Activated naive CD4-positive, alpha-beta T cell treated with anti-CD3 and anti-CD28 coated beads, Interleukin-2, amount 10 ng/mL, durations not matched to agents 7 days and 5 days (primary cell): ENCODE data around the gene TENM4.

Experiments used
- CTCF ChIA-PET: fragments of 350-600 bp; sonication (Branson Sonifier 250); formaldehyde crosslinking; loops from one replicate; lab custom pipeline; 2021; ENCODE audit warnings: antibody characterized with exemption; lab: Charles Lee
- DNase-seq: peaks from one replicate; pipeline ENCODE4 v3.0.0-alpha.2; 2020
- H3K27ac Mint-ChIP-seq: one replicate; pipeline ENCODE4 v1.8.0; 2021; ENCODE audit warnings: mild to moderate bottlenecking, moderate library complexity, mixed read lengths
- H3K27me3 Mint-ChIP-seq: one replicate; pipeline ENCODE4 v1.8.0; 2021; ENCODE audit warnings: mild to moderate bottlenecking, mixed read lengths
- H3K36me3 Mint-ChIP-seq: one replicate; pipeline ENCODE4 v1.8.0; 2021; ENCODE audit warnings: mixed read lengths
- H3K4me1 Mint-ChIP-seq: one replicate; pipeline ENCODE4 v1.8.0; 2021; ENCODE audit warnings: mixed read lengths
- H3K4me3 Mint-ChIP-seq: one replicate; pipeline ENCODE4 v1.8.0; 2021; ENCODE audit warnings: mild to moderate bottlenecking, moderate library complexity, mixed read lengths
- H3K9me3 Mint-ChIP-seq: one replicate; pipeline ENCODE4 v1.8.0; 2021; ENCODE audit warnings: mixed read lengths

TENM4 gene

DNA sequence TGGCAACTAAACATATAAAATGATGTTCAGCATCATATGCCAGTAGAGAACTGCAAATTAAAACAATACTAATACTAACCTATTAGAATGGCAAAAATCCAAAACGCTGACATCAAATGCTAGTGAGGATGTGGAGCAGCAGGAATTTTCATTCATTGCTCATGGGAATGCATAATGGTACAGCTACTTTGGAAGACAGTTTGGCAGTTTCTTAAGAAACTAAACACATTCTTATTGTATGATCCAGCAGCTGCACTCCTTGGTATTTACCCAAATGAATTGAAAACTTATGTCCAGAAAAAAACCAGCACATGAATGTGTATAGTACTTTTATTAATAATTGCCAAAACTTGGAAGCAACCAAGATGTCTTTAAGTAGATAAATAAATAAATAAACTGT lies 258.0 kb downstream of the TENM4 start:
- Mint-ChIP-seq H3K36me3 (no peaks in the 10 kb centered on the region), H3K4me1 (no peaks in the 10 kb centered on the region), H3K9me3 (no peaks in the 10 kb centered on the region), H3K4me3 (no peak overlapping the region), H3K27me3 (no peaks in the 10 kb centered on the region), H3K27ac (no peak overlapping the region)
- CTCF ChIA-PET = no interaction called here
- DNase-seq = no peak

DNA sequence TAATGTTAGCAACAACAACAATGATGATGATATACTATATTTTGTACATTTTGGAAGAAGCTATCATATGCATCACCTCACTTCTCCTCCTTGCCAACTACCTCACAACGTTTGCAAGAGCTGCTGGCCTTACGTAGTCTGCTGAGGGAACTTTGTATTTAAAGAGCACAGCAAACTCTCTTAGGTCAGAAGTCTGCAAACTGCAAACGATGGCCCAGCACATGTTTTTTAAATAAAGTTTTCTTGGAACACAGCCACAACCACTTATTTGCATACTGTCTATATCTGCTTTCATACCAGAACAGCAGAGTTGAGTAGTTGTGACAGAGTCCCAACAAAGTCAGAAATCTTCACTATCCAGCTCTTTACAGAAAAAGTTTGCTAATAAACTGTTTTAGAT lies 261.7 kb downstream of the TENM4 start:
- H3K36me3 Mint-ChIP-seq = no peaks in the 10 kb centered on the region
- H3K4me3 Mint-ChIP-seq = no peak overlapping the region
- H3K27me3 Mint-ChIP-seq = peaks cover 4% of the 10 kb centered on the region
- DNase-seq = no peak
- no peaks in the 10 kb centered on the region for H3K4me1 Mint-ChIP-seq
- H3K9me3 Mint-ChIP-seq = no peaks in the 10 kb centered on the region
- CTCF ChIA-PET = no interaction called here
- no peak overlapping the region for H3K27ac Mint-ChIP-seq

DNA sequence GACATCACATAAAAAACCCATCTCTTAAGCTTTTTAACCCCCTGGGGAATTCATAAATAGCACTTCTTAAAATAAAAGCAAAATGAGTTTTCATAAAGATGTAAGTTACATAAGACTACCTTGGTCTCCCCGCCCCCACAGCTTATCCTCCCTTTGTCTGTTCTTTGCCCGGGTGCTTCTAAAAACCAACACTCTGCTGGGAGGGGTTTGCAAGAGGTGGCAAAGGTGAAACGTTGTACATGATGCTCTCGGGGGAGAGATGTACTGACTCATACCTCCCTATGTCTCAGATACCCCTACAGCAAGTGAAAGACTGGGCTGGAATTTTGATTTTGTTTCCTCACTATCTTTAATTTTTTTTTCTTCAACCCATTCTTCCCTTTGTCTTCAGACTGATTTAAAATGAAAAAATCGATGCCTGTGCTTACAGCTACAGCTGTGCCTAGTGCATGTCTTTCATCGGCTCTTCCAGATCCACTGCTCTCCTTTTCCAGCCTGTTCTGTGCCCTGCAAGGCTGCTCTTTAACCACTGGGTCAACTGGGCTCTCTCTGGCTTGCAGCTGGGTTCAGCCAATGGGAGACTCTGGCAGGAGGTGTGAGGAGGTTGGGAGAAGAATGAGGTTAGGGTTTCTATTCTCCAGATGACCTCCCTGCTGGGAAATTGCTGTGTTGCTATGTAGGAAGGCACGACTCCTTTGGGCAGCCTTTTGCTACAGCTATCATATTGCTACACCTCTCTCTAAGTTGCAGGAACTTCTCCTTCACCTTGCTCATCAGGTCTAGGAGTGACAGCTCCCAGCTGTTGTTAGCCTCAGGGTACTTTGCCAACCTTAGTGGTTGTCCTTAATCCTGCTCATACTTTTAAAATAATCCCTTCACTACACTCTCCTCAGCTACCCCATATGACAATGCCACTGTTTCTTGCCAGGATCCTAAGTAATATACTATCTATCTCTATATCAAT lies 266.5 kb downstream of the TENM4 start:
- H3K36me3 Mint-ChIP-seq = no peaks in the 10 kb centered on the region
- CTCF ChIA-PET = no interaction called here
- no peaks in the 10 kb centered on the region for H3K9me3 Mint-ChIP-seq
- no peak overlapping the region for H3K4me3 Mint-ChIP-seq
- no peak overlapping the region for H3K27ac Mint-ChIP-seq
- no peaks in the 10 kb centered on the region for H3K4me1 Mint-ChIP-seq
- DNase-seq = no peak
- peaks cover 4% of the 10 kb centered on the region for H3K27me3 Mint-ChIP-seq

DNA sequence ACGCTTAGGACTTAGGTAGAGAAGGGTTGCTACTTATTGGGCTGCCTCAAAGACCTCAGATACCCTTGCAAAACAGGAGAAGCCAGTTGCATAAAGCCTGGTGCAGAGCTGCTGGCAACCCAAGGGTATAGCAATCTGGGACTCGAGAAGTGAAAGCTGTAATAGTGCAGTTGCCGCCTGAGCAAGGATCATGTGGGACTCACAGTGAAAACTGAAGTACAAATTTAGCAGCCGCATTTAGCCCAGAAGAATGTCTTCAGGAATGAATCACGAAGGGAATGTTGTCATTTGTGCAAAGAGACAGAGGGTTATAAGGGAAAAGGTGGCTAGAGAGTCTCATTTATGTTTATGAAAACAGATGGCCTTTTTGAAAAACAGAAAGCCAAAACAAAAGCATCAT lies 267.2 kb downstream of the TENM4 start:
- no peaks in the 10 kb centered on the region for H3K36me3 Mint-ChIP-seq
- no peak for DNase-seq
- no peak overlapping the region for H3K4me3 Mint-ChIP-seq
- no peaks in the 10 kb centered on the region for H3K9me3 Mint-ChIP-seq
- peaks cover 4% of the 10 kb centered on the region for H3K27me3 Mint-ChIP-seq
- CTCF ChIA-PET = no interaction called here
- H3K4me1 Mint-ChIP-seq = no peaks in the 10 kb centered on the region
- no peak overlapping the region for H3K27ac Mint-ChIP-seq

DNA sequence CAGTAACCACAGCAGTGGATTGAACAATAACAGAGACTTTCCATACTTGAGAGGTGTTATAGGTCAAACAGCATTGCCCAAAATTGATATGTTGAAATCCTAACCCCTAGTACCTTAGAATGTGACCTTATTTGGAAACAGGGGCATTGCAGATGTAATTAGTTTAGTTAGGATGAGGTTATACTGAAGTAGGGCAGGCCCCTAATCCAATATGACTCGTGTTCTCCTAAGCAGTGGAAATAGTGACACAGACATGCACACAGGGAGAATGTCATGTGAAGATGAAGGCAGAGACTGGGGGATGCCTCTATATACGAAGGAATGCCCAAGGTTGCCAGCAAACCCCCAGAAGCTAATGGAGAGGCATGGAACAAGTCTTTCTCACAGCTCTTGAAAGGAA lies 270.5 kb downstream of the TENM4 start:
- DNase-seq = no peak
- Mint-ChIP-seq H3K27ac (no peak overlapping the region), H3K27me3 (peaks cover 4% of the 10 kb centered on the region), H3K9me3 (no peaks in the 10 kb centered on the region), H3K4me1 (no peaks in the 10 kb centered on the region), H3K4me3 (no peak overlapping the region), H3K36me3 (no peaks in the 10 kb centered on the region)
- CTCF ChIA-PET = no interaction called here

DNA sequence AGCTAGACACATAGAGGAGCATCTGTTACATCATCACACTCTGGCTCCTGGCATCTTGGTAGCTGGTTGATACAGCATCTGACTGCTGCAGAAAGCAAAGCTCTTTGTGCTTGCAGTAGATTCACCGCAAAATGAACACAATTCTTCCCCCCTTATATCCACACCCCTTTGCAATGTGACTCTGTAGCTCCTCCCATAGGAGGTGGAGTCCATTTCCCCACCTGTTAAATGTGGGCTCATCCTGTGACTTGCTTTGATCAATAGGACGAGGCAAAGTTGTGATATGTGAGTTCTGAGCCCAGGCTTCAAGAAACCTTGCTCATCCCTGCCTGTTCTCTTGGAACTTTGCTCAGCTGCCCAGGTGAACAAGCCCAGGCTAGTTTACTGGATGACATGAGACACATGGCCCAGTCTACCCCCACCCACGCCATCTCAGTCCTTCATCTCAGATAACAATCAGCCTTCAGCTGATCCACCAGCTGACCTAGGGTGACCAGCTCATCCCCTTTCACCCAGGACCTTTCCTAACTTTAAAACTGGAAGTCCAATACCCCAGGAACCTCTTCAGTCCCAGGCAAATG lies 272.2 kb downstream of the TENM4 start:
- no peak overlapping the region for H3K27ac Mint-ChIP-seq
- H3K4me3 Mint-ChIP-seq = no peak overlapping the region
- H3K9me3 Mint-ChIP-seq = no peaks in the 10 kb centered on the region
- no peaks in the 10 kb centered on the region for H3K36me3 Mint-ChIP-seq
- DNase-seq = no peak
- CTCF ChIA-PET = interaction anchor here (1.1 kb wide), 1 partner anchor 26 kb away, joined by 3 read pairs; no protein-coding TSS in a partner anchor
- H3K4me1 Mint-ChIP-seq = no peaks in the 10 kb centered on the region
- no peaks in the 10 kb centered on the region for H3K27me3 Mint-ChIP-seq

DNA sequence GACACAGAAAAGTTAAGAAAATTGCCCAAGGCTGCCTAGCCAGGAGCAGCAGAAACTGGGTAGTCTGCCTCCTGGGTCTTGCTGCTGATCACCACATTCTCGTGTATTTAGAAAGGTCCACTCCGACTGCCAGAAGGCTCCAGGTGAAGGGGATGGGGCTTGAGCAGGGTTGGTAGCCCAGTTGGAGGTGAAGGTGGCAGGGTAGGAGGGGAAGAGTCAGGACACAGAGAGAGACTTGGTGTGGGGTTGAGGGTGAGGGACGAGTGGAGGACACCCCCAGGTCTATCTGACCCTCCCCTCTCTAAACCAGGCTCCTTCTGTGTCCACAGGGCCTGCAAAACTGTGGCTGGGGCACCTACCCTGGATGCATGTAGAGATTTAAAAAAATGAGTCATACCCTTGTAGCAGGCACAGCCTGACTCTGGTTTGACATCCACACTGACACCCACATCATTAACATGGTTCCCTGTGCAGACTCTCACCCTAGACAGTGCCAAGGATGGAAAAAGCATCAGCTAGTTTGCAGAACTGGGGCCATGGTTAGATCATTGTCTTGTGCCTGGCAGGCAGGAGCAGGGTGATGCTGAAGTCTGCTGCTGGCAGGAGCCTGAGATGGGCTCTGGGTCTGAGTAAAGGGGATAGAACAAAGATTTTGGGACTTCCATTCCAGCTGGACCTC lies 273.2 kb downstream of the TENM4 start:
- Mint-ChIP-seq H3K36me3 (no peaks in the 10 kb centered on the region), H3K27me3 (no peaks in the 10 kb centered on the region), H3K4me1 (no peaks in the 10 kb centered on the region), H3K9me3 (no peaks in the 10 kb centered on the region), H3K4me3 (no peak overlapping the region), H3K27ac (no peak overlapping the region)
- CTCF ChIA-PET = no interaction called here
- no peak for DNase-seq

DNA sequence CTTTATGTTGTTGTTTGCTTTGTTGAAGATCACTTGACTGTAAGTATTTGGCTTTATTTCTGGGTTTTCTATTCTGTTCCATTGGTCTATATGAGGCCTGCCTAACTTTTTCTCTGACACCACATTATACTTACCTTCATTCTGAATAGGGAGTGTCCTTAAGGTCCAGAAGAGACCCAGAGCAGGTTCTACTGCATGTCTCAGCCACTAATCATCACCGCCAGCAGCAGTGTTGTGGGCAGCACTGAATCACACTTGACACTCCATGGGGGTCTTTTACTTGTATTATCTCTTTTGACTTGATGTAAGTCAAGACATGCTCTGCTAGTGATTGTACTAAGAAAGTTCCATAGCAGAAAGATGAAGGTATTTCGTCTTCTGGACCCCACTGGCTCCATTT lies 274.9 kb downstream of the TENM4 start:
- Mint-ChIP-seq H3K36me3 (no peaks in the 10 kb centered on the region), H3K4me1 (no peaks in the 10 kb centered on the region), H3K9me3 (no peaks in the 10 kb centered on the region), H3K27ac (no peak overlapping the region), H3K27me3 (no peaks in the 10 kb centered on the region), H3K4me3 (no peak overlapping the region)
- CTCF ChIA-PET = no interaction called here
- no peak for DNase-seq

DNA sequence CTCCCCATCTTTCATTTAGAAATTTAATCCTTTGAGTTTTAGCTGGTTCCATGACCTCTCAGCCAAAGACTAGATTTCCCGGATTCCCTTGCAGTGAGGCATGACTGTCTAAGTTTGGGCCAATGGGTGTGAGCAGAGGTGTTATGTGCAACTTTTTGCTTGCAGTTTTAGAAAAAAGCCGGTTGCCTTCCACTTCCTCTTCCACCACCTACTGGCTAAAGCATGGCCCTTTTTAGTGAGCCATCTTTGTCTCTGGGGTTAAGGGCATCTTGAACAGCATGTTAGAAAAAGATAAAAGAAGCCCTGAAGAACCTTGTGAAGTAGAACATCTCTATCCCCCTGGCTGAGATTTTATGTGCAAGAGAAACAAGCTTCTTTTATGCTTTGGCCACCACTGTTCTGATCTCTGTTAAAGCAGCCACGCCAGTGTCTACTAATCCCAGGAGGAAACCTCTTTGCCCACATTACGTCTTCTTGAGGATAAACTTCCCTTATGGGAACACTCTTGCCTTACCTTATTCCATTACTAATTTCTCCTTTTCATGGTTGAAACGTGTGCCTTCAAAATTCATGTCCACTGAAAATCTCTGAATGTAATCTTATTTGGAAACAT lies 279.9 kb downstream of the TENM4 start:
- Mint-ChIP-seq H3K9me3 (no peaks in the 10 kb centered on the region), H3K4me1 (no peaks in the 10 kb centered on the region), H3K27ac (no peak overlapping the region), H3K4me3 (no peak overlapping the region), H3K27me3 (no peaks in the 10 kb centered on the region), H3K36me3 (no peaks in the 10 kb centered on the region)
- no peak for DNase-seq
- CTCF ChIA-PET = no interaction called here

DNA sequence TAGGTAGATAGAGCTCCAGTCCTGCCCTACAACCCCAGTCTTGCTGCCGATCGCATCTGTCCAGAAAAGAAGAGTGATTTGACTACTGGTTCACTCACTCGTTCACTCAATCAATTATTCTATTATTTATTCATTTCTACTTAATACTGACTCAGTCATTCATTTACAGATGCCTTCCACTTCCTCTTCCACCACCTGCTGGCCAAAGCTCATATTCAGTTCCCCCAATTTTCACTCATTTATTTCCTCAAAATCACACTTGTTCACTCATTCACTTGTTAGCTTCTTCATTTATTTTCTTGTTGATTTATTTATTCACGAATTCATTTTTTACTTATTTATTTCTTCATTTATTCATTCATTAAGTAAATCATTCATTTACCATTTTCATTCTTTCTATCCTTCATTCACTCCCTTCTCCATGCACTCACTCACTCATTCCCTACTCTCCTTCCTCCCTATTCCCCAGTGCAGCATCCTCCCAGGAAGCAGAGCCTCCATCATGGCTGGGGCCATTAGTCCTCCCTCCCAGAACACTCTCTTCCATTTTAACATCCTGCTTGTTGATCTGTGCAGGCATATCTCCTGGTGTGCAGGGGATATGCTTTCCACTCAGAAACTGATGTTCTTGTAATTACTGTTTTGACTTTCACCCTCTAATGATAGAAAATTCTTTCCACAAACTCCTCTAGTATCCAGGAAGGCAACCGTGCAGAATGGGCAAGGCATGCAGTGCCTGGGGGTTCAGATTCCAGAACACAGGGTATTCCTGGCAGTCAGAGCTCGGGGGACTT lies 281.0 kb downstream of the TENM4 start:
- Mint-ChIP-seq H3K27me3 (no peaks in the 10 kb centered on the region), H3K4me3 (no peak overlapping the region), H3K27ac (no peak overlapping the region), H3K9me3 (no peaks in the 10 kb centered on the region), H3K36me3 (no peaks in the 10 kb centered on the region), H3K4me1 (no peaks in the 10 kb centered on the region)
- CTCF ChIA-PET = interaction anchor here (1.3 kb wide), 1 partner anchor 514 kb away, joined by 3 read pairs; no protein-coding TSS in a partner anchor
- no peak for DNase-seq

DNA sequence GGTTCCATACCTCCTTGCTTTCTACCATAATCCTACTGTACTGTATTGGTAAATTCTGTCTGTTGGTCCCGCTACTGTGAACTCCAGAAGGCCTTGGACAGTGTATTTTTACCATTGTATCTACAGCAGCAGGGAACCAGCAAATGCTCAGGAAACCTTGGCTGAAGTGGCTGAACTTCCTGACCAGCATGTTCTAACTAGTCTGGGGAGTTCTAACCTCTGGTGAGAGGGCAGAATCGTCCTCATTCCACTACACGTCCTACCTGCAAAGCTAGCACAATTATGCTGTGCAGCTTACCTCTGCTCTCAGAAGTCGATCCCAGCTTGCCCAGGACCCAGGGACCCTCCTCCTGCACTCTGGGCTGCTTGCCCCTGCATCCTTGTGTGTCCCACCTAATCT lies 283.1 kb downstream of the TENM4 start:
- DNase-seq = no peak
- CTCF ChIA-PET = no interaction called here
- no peaks in the 10 kb centered on the region for H3K36me3 Mint-ChIP-seq
- no peak overlapping the region for H3K27ac Mint-ChIP-seq
- H3K4me1 Mint-ChIP-seq = no peaks in the 10 kb centered on the region
- H3K4me3 Mint-ChIP-seq = no peak overlapping the region
- H3K27me3 Mint-ChIP-seq = no peaks in the 10 kb centered on the region
- no peaks in the 10 kb centered on the region for H3K9me3 Mint-ChIP-seq

DNA sequence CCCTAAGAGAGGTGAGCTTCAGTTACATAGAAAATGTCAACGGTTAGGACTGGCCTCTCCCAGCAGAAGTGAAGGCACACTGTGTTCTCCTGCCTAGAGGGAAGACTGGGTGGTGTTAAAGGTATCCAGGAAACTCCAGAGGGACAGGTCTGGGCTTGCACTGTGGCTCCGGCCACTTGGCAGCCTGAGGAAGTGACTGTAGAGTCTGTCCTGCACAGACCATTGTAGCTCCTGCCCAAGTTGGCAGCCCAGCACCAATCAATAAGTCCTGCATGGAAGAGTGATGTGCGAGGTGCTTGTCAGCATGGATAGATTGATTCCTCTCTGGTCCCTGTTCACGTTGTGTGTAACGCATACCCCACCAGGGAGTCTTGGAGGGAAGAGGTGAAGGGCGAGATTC lies 284.8 kb downstream of the TENM4 start:
- Mint-ChIP-seq H3K27ac (no peak overlapping the region), H3K27me3 (no peaks in the 10 kb centered on the region), H3K4me3 (no peak overlapping the region), H3K36me3 (no peaks in the 10 kb centered on the region), H3K9me3 (no peaks in the 10 kb centered on the region), H3K4me1 (no peaks in the 10 kb centered on the region)
- CTCF ChIA-PET = no interaction called here
- no peak for DNase-seq

DNA sequence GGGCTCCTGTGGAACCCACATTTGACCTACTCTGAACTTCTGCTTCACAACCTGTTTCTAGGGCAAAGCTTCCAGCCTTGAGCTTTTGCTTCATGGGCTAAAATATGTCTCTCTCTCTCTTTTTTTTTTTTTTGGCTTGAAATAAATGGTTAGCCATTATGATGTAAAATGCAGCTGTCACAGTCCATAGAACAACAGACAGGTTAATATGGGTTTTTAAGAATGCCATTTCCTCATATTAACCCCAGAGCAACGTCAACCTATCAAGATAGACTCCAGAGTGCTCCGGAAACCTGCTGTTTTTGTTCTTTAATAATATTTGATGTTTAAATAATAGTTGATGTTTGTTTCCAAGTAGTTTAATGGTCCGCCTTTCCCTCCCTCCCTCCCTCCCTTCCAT lies 285.6 kb downstream of the TENM4 start:
- H3K4me1 Mint-ChIP-seq = no peaks in the 10 kb centered on the region
- H3K27me3 Mint-ChIP-seq = no peaks in the 10 kb centered on the region
- no peaks in the 10 kb centered on the region for H3K9me3 Mint-ChIP-seq
- H3K4me3 Mint-ChIP-seq = no peak overlapping the region
- no peak for DNase-seq
- no peak overlapping the region for H3K27ac Mint-ChIP-seq
- CTCF ChIA-PET = no interaction called here
- no peaks in the 10 kb centered on the region for H3K36me3 Mint-ChIP-seq

DNA sequence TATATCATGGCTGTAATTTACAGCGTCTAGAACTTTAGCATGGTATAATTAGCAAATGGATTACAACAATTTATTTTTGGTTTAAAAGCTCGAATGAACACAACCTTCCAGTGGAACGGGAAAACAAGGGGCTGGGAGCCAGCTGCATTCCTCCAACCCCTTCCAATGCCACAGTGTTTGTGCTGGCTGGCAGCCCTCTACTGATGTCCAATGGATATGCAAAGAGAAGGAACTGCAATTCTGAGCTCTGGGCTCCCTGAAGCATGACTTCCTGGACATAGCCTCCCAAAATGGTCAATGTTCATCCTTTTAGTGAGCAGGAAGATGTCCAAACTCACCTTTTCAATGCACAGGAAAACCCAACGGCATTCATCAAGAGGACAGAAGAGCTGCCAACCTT lies 288.3 kb downstream of the TENM4 start:
- no peaks in the 10 kb centered on the region for H3K9me3 Mint-ChIP-seq
- H3K4me1 Mint-ChIP-seq = no peaks in the 10 kb centered on the region
- H3K27me3 Mint-ChIP-seq = no peaks in the 10 kb centered on the region
- CTCF ChIA-PET = no interaction called here
- no peak for DNase-seq
- no peak overlapping the region for H3K27ac Mint-ChIP-seq
- no peak overlapping the region for H3K4me3 Mint-ChIP-seq
- H3K36me3 Mint-ChIP-seq = no peaks in the 10 kb centered on the region
